ENCODE results near the gene KL.

DNA sequence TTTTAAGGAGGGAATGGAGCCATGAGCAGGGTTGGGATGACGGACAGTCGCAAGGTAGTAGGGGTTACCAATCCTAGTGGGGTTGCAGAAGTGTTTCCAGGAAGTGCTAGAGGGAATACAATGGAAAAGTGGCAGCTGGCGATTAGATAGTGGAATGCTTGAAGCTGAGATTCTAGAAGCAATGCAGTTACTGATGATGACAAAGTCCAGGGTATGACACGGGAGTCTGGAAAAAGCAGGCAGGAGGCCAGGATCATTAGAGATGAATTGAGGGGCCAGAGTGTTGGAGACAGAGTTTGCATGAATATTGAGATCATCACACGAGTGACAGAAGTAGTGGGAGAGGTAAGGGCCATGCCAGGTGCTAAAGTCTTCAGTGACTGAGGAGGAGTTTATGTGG, 17.3 kb upstream of the KL start:
- TF ChIP-seq MXI1 (IDR thresholded peaks at IDR 0.05; ENCODE audit: low read depth, low read length) (no peak), TAF1 (IDR thresholded peaks at IDR 0.05; ENCODE audit: borderline replicate concordance, low read depth, low read length) (no peak), EZH2phosphoT487 (IDR thresholded peaks at IDR 0.05; ENCODE audit: borderline replicate concordance, low read depth) (no peak), EP300 (IDR thresholded peaks at IDR 0.05; ENCODE audit: borderline replicate concordance in 1 of 2, low read depth in 1 of 2, low read length in 1 of 2) (no peak), POLR2AphosphoS5 (IDR thresholded peaks at IDR 0.05; ENCODE audit: low read depth, low read length) (no peak), TCF12 (IDR thresholded peaks at IDR 0.05) (no peak), RCOR1 (IDR thresholded peaks at IDR 0.05; ENCODE audit: low read length) (no peak), TEAD4 (IDR thresholded peaks at IDR 0.05; ENCODE audit: borderline replicate concordance, insufficient read depth) (no peak), MEF2A (IDR thresholded peaks at IDR 0.05; ENCODE audit: borderline replicate concordance, low read depth) (no peak), RAD21 (IDR thresholded peaks at IDR 0.05; ENCODE audit: low read length) (no peak)
- TF ChIP-seq, protein P1, sequence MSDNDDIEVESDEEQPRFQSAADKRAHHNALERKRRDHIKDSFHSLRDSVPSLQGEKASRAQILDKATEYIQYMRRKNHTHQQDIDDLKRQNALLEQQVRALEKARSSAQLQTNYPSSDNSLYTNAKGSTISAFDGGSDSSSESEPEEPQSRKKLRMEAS (IDR thresholded peaks at IDR 0.05; ENCODE audit: low read depth): no peak
- TF ChIP-seq, protein P2, sequence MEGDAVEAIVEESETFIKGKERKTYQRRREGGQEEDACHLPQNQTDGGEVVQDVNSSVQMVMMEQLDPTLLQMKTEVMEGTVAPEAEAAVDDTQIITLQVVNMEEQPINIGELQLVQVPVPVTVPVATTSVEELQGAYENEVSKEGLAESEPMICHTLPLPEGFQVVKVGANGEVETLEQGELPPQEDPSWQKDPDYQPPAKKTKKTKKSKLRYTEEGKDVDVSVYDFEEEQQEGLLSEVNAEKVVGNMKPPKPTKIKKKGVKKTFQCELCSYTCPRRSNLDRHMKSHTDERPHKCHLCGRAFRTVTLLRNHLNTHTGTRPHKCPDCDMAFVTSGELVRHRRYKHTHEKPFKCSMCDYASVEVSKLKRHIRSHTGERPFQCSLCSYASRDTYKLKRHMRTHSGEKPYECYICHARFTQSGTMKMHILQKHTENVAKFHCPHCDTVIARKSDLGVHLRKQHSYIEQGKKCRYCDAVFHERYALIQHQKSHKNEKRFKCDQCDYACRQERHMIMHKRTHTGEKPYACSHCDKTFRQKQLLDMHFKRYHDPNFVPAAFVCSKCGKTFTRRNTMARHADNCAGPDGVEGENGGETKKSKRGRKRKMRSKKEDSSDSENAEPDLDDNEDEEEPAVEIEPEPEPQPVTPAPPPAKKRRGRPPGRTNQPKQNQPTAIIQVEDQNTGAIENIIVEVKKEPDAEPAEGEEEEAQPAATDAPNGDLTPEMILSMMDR (IDR thresholded peaks at IDR 0.05): no peak
- TF ChIP-seq, protein P3, sequence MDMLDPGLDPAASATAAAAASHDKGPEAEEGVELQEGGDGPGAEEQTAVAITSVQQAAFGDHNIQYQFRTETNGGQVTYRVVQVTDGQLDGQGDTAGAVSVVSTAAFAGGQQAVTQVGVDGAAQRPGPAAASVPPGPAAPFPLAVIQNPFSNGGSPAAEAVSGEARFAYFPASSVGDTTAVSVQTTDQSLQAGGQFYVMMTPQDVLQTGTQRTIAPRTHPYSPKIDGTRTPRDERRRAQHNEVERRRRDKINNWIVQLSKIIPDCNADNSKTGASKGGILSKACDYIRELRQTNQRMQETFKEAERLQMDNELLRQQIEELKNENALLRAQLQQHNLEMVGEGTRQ (IDR thresholded peaks at IDR 0.05; ENCODE audit: borderline replicate concordance, low read depth, low read length): no peak
- TF ChIP-seq, protein P4, sequence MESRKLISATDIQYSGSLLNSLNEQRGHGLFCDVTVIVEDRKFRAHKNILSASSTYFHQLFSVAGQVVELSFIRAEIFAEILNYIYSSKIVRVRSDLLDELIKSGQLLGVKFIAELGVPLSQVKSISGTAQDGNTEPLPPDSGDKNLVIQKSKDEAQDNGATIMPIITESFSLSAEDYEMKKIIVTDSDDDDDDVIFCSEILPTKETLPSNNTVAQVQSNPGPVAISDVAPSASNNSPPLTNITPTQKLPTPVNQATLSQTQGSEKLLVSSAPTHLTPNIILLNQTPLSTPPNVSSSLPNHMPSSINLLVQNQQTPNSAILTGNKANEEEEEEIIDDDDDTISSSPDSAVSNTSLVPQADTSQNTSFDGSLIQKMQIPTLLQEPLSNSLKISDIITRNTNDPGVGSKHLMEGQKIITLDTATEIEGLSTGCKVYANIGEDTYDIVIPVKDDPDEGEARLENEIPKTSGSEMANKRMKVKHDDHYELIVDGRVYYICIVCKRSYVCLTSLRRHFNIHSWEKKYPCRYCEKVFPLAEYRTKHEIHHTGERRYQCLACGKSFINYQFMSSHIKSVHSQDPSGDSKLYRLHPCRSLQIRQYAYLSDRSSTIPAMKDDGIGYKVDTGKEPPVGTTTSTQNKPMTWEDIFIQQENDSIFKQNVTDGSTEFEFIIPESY (IDR thresholded peaks at IDR 0.05; ENCODE audit: borderline replicate concordance, low read depth): no peak

All from SK-N-SH (cell line).